ENCODE results near the gene ZNF30. TPM values are rescaled to one million over a fixed set of nuclear protein-coding genes. Genes with fewer than 3 reads are reported as not detected.
"Not testable (repeated sequence)": the region's sequence is repeated elsewhere in the genome, so short reads cannot be mapped to it uniquely, and the experiment has no call there.

ZNF30 gene
- total and polyA plus RNA-seq, 8 donors = 0.58 to 6.1 (median 2.9) TPM; not detected in 1

GRCh38 chr19:34918190-34918589 is 8.5 kb upstream of the ZNF30 start:
- H3K4me3 ChIP-seq = no peak overlapping the region
- no peaks in the 10 kb centered on the region for H3K36me3 ChIP-seq
- peaks cover 3 to 47% (median 30%) of the 10 kb centered on the region in 4 donors for H3K9me3 ChIP-seq
- 63 to 93% (median 87%) methylated on average over 2 of the region's 2 CpGs for WGBS, 5 donors
- no peaks in the 10 kb centered on the region for H3K27me3 ChIP-seq
- no peak for DNase-seq
- no peak overlapping the region for H3K27ac ChIP-seq
- intact Hi-C loops (cut with DNase I; ENCODE audit: low total_unique reads) = no loop called here
- H3K4me1 ChIP-seq = no peaks in the 10 kb centered on the region
- TF ChIP-seq POLR2A (IDR thresholded peaks at IDR 0.05) = no peak
- TF ChIP-seq POLR2AphosphoS5 (IDR thresholded peaks at IDR 0.05) = no peak
- no peak for TF ChIP-seq CTCF (IDR thresholded peaks at IDR 0.05)
- TF ChIP-seq EP300 (IDR thresholded peaks at IDR 0.05) = no peak

GRCh38 chr19:34920090-34920786 is 6.5 kb upstream of the ZNF30 start:
- H3K4me1 ChIP-seq; H3K27ac ChIP-seq; DNase-seq; H3K27me3 ChIP-seq; H3K36me3 ChIP-seq; H3K4me3 ChIP-seq; intact Hi-C loops (cut with DNase I; ENCODE audit: low total_unique reads): not testable (repeated sequence)
- peaks cover 3 to 39% (median 27%) of the 10 kb centered on the region in 4 donors for H3K9me3 ChIP-seq
- 59 to 72% (median 67%) methylated on average over 8 of the region's 8 CpGs for WGBS, 5 donors

DNA sequence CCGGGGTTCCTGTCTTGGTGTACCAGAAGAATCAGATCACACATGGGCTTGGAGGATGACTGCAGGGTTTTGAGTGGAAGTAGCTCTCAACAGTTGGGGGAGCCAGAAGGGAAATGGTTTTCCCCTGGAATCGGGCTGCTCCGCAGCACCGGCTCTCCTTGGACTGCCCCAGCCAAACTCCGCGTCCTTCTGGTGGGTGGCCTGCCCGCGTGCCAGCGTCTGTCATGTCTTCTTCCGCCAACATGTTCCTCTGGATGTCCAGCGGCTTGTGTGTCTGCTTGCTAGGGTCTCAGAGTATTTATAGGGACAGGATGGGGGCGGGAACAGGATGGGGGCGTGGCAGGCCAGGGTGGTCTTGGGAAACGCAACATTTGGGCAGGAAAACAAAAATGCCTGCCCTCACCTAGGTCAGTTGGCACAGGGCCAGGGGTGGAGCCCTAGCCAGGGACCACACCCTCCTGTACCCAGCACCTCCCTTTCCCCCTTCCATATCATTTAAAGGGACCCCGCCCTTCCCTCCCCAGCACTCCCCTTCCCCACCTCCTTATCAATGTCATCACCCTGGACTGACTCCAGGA is 1.3 kb upstream of the ZNF30 start:
- H3K9me3 ChIP-seq = peaks cover 0 to 5% (median 0%) of the 10 kb centered on the region in 4 donors
- no peak overlapping the region for H3K27ac ChIP-seq
- H3K27me3 ChIP-seq = no peaks in the 10 kb centered on the region
- H3K4me1 ChIP-seq = peaks cover 0 to 17% (median 10%) of the 10 kb centered on the region in 4 donors
- 88 to 95% (median 91%) methylated on average over 15 of the region's 15 CpGs for WGBS, 5 donors
- intact Hi-C loops (cut with DNase I; ENCODE audit: low total_unique reads) = no loop called here
- H3K4me3 ChIP-seq = no peak overlapping the region
- H3K36me3 ChIP-seq = peaks cover 0 to 7% (median 5%) of the 10 kb centered on the region in 4 donors
- peak in 1 of 2 donors; percentile 8 for DNase-seq
- TF ChIP-seq EP300 (IDR thresholded peaks at IDR 0.05) (no peak), POLR2A (IDR thresholded peaks at IDR 0.05) (no peak), POLR2AphosphoS5 (IDR thresholded peaks at IDR 0.05) (no peak), CTCF (IDR thresholded peaks at IDR 0.05) (no peak)

GRCh38 chr19:34926361-34926684 is 380 bp upstream of the ZNF30 start:
- 67 to 73% (median 71%) methylated on average over 3 of the region's 3 CpGs for WGBS, 5 donors
- DNase-seq = no peak
- Histone ChIP-seq H3K9me3 (no peaks in the 10 kb centered on the region), H3K27ac (peak overlapping the region in 4 of 5 donors; percentile 77 to 86 (median 84)), H3K4me3 (peak overlapping the region; percentile 64 to 81 (median 72)), H3K36me3 (peaks cover 0 to 14% (median 12%) of the 10 kb centered on the region in 4 donors), H3K4me1 (peaks cover 0 to 17% (median 10%) of the 10 kb centered on the region in 4 donors), H3K27me3 (no peaks in the 10 kb centered on the region)
- intact Hi-C loops (cut with DNase I; ENCODE audit: low total_unique reads) = no loop called here
- TF ChIP-seq POLR2AphosphoS5 (IDR thresholded peaks at IDR 0.05) = no peak
- TF ChIP-seq CTCF (IDR thresholded peaks at IDR 0.05) = no peak
- TF ChIP-seq EP300 (IDR thresholded peaks at IDR 0.05) = no peak

- TF ChIP-seq POLR2AphosphoS5 (IDR thresholded peaks at IDR 0.05) = no peak
- no peak for TF ChIP-seq CTCF (IDR thresholded peaks at IDR 0.05)
- no peak for TF ChIP-seq EP300 (IDR thresholded peaks at IDR 0.05)
- TF ChIP-seq POLR2A (IDR thresholded peaks at IDR 0.05) = no peak
- Histone ChIP-seq H3K4me1 (peaks cover 0 to 9% (median 5%) of the 10 kb centered on the region in 4 donors), H3K36me3 (peaks cover 7 to 76% (median 72%) of the 10 kb centered on the region in 4 donors), H3K27me3 (no peaks in the 10 kb centered on the region), H3K4me3 (no peak overlapping the region), H3K9me3 (no peaks in the 10 kb centered on the region), H3K27ac (no peak overlapping the region)
- intact Hi-C loops (cut with DNase I; ENCODE audit: low total_unique reads) = no loop called here
- DNase-seq = no peak
- 91 to 98% (median 97%) methylated on average over 6 of the region's 6 CpGs for WGBS, 5 donors
These were observed 5.8 kb downstream of the ZNF30 start for GRCh38 chr19:34932494-34932893.

Measured in stomach (tissue), 9 donors.